AG09319 (cell line): ENCODE results near the gene CCR5.

ENCODE experiments used
- DNase-seq: peaks from one replicate; pipeline ENCODE4 v3.0.0-alpha.2; 2010; ENCODE audit warnings: low read depth; ENCODE audit errors: extremely low read depth
- TF ChIP-seq, protein P1 (sequence below): IDR thresholded peaks from 2 replicates; pipeline ENCODE4 v1.5.1; 2011; ENCODE audit warnings: low read depth, mild to moderate bottlenecking, inconsistent platforms, low read length, moderate library complexity

Gene CCR5

DNA sequence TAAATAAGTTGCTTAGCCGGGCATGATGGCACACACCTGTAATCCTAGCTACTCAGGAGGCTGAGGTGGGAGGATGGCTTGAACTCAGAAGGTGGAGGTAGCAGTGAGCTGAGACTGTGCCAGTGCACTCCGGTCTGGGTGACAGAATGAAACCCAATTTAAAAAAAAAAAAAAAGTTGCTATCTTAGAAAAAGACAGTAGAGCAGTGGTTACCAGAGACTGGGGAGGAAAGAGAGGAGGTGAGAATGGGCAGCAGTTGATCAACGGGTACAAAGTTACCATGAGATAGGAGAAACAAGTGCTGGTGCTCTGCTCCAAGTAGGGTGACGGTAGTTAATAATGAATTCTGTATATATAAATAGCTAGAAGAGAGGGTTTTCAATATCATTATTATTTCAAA, 17.7 kb upstream of the CCR5 start:
- no peak for DNase-seq
- TF ChIP-seq, protein P1, sequence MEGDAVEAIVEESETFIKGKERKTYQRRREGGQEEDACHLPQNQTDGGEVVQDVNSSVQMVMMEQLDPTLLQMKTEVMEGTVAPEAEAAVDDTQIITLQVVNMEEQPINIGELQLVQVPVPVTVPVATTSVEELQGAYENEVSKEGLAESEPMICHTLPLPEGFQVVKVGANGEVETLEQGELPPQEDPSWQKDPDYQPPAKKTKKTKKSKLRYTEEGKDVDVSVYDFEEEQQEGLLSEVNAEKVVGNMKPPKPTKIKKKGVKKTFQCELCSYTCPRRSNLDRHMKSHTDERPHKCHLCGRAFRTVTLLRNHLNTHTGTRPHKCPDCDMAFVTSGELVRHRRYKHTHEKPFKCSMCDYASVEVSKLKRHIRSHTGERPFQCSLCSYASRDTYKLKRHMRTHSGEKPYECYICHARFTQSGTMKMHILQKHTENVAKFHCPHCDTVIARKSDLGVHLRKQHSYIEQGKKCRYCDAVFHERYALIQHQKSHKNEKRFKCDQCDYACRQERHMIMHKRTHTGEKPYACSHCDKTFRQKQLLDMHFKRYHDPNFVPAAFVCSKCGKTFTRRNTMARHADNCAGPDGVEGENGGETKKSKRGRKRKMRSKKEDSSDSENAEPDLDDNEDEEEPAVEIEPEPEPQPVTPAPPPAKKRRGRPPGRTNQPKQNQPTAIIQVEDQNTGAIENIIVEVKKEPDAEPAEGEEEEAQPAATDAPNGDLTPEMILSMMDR, result no peak

DNA sequence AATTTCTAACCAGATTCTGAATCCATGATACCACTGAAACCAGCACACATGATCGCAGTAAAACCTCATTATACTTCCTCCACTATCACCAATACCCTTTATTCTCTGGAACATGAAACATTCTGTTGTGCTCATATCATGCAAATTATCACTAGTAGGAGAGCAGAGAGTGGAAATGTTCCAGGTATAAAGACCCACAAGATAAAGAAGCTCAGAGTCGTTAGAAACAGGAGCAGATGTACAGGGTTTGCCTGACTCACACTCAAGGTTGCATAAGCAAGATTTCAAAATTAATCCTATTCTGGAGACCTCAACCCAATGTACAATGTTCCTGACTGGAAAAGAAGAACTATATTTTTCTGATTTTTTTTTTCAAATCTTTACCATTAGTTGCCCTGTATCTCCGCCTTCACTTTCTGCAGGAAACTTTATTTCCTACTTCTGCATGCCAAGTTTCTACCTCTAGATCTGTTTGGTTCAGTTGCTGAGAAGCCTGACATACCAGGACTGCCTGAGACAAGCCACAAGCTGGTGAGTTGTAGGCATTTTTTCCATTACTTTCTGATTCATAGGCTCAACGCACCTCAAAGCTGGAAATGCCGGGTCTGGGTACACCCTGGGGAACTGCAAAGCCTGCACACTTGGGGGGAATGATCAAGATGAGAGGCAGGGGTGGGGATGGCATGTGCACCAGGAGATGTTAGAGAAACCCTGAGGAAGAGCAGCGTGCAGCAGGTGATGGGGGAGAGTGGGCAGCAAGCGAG, 16.9 kb upstream of the CCR5 start, which contains the start of gene CCR2:
Gene CCR2 (plus strand): TSS at position 465 of the 764 bp plus-strand sequence. CDS start 3,417 bp downstream, outside the sequence.
- TF ChIP-seq, protein P1, result no peak
- no peak for DNase-seq

DNA sequence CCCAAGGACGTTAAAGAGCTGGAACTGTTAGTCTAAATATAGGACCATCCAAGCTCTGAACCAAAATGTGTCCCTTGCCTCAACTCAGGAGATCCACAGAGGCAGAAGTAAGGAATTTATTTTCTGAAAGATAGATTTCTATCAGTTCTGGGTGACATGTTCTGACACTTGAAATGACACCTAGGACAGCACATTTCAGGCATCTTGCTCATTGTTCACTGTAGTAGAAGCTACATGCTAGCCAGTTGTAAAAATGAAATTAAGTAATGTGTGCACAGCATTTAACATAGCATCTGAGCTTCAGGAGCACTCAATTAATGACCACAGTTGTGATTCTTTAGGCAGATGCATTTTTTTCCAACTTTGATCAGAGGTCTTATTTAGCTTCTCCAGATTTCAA, 16.3 kb upstream of the CCR5 start:
- DNase-seq, result no peak

DNA sequence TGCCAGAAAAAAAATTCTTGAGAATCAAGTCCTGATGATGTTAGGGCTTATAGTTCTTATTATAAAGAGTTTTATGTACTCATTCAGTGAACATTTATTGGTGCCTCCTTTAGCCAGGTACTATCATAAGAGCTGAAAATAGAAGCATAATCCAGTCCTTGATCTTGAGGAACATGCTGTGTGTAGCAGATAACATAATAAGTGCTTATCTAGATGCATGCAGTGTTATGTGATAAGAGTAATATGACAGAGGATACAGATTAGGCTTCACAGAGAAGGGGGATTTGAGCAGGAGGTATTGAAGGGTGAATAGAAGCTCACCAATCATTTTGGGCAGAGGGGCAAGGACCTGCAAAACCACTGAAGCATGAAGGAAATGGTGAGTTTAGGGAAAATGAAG, 15.8 kb upstream of the CCR5 start:
- TF ChIP-seq, protein P1, result no peak
- no peak for DNase-seq

More for the DNA sequence above, 16.3 kb upstream of the CCR5 start:
- TF ChIP-seq, protein P1, result no peak

DNA sequence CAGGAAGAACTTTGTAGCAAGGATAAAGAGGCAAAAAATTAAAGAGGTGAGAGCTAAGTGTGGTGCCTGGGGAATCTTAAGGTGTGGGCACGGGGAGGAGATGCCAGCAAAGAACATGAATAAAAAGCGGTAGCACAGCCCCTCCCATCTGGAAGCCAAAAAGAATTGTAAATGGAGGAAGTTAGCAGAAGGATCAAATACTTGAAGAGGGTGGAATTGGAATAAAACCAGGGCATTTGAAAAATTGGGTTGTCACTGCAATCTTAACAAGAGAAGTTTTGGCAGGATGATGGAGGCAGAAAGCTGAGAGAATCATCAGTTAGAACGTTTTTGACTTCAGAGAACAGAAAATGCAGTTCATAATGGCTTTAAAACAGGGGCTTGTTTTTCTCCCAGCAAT, 14.5 kb upstream of the CCR5 start:
- TF ChIP-seq, protein P1, result no peak
- DNase-seq, result no peak

DNA sequence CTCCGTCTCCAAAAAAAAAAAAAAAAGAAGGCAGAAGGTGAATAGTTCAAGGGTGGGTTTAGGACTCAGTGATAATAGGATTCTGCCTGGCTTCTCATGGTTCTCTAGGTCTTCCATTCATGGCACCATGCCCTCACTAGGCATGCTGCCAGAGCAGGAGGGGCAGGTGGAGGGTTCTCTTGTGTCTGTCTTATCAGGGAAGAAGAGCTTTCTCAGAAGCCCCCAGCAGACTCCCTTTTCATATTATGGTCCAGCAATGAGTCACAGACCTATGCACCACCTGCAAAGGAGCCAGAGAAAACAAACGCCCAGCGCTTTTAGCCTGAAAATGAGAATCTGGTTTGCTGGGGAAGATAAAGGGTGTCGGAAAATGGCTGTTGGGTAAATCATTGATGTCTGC, 13.8 kb upstream of the CCR5 start:
- no peak for DNase-seq
- TF ChIP-seq, protein P1, result no peak

DNA sequence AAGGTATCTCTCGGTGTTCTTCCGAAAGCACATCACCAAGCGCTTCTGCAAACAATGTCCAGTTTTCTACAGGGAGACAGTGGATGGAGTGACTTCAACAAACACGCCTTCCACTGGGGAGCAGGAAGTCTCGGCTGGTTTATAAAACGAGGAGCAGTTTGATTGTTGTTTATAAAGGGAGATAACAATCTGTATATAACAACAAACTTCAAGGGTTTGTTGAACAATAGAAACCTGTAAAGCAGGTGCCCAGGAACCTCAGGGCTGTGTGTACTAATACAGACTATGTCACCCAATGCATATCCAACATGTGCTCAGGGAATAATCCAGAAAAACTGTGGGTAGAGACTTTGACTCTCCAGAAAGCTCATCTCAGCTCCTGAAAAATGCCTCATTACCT, 12.3 kb upstream of the CCR5 start:
- no peak for DNase-seq
- TF ChIP-seq, protein P1, result no peak
